Stimulated activated naive CD8-positive, alpha-beta T cell treated with anti-CD3 and anti-CD28 coated beads, Interleukin-15, Interleukin-2, amounts not matched to agents 100 U/mL and 50 U/mL, for 24 hours (primary cell): ENCODE data around the gene CACNB4.
"Not testable (repeated sequence)": the region's sequence is repeated elsewhere in the genome, so short reads cannot be mapped to it uniquely, and the experiment has no call there.

Experiments used
- ATAC-seq: fragments of 150-1000 bp; cut with Tn5 transposase; one replicate; pipeline ENCODE4 v1.10.0; 2021
- DNase-seq: peaks from one replicate; pipeline ENCODE4 v3.0.0; 2021

The CACNB4 gene

GRCh38 chr2:151942540-151943205, 156.2 kb downstream of the CACNB4 start:
- DNase-seq, ATAC-seq: not testable (repeated sequence)

- ATAC-seq (no peak), DNase-seq (no peak)
Measured at GRCh38 chr2:151937966-151938365, 160.9 kb downstream of the CACNB4 start.

- ATAC-seq (no peak), DNase-seq (no peak)
Measured at GRCh38 chr2:151936626-151937025, 162.2 kb downstream of the CACNB4 start.

GRCh38 chr2:151933266-151933804, 165.5 kb downstream of the CACNB4 start:
- no peak for DNase-seq
- no peak for ATAC-seq

GRCh38 chr2:151931756-151932155, 167.1 kb downstream of the CACNB4 start:
- ATAC-seq (no peak), DNase-seq (no peak)

- DNase-seq (no peak), ATAC-seq (no peak)
Measured at GRCh38 chr2:151931030-151931611, 167.7 kb downstream of the CACNB4 start.

GRCh38 chr2:151930042-151930441, 168.8 kb downstream of the CACNB4 start:
- no peak for DNase-seq
- ATAC-seq = no peak

- ATAC-seq = no peak
- DNase-seq = no peak
Measured at GRCh38 chr2:151928380-151928779, 170.5 kb downstream of the CACNB4 start.

GRCh38 chr2:151927501-151928221, 171.2 kb downstream of the CACNB4 start:
- no peak for ATAC-seq
- DNase-seq = no peak

DNA sequence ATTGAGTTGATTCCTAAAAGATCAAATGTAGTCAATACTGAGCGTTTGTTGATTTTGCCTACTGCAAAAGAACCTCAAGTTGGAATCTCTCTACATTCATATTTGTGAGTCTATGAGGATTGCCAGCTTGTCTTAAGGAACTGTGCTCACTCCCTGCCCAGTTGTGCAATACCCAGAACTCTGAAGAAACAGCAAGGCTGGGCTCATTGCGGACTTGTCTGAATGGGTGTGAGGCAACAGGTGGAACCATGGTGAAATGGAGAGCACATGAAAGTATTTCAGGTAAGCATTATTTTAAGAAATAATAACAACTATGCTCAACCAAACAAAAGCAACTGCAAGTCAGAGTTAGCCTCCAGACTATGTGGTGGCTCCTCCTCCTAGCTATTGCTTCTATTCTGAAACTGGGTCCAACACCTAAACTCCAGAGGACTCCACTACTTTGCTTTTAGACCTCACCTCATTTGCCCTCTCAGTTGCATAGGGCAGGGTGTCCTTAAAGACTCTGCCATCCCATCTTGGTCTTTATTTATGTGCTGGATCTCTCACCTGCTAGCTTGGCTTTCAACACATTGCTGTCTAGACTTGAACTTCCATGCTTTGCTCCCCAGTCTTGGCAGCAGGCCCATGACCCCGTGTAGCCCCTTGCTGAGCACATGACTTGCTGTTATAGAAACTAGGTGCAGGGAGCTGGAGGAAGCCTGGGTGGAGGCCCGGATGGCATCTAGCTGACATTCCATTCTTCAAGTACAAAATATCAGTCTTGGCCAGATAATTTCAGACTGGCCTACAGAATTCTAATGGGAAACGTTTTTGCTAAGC, 175.8 kb downstream of the CACNB4 start:
- no peak for DNase-seq
- ATAC-seq = no peak

DNA sequence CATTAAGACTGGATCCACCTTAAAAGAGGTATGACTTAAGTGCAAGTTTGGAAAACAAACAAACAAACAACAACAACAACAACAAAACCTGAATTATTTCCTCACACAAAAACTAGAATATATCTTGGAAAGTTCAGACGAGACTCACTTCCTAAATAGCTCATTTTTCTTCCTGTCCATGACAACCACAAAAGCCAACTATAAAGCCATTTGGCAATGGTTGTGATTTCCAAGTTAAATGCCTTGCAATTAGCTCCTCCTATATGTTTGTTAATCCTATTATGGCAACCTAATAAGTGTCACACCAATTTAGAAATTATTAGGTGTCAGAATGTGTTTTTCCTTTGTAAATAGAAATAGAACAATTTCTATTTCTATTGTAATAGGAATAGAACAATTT, 179.1 kb downstream of the CACNB4 start:
- ATAC-seq (no peak), DNase-seq (no peak)

DNA sequence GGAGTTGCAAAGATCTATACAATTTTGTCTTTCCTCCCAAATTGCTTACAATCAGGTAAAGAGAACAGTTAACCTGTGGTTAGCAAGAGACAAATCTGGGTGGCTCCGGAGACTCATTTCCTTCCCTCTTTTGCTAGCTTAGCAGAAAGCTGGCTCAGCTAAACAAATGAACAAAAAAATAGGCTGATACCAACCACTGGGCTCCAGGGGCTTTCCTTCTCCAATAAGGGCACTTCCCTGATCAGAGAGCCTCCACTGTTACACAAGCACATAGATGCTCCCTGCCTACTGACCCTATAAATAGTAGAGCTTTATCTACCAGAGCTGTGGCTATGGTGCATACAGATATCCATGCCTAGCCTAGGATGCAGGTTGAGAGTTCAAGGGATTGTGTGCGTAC, 180.5 kb downstream of the CACNB4 start:
- no peak for DNase-seq
- no peak for ATAC-seq

DNA sequence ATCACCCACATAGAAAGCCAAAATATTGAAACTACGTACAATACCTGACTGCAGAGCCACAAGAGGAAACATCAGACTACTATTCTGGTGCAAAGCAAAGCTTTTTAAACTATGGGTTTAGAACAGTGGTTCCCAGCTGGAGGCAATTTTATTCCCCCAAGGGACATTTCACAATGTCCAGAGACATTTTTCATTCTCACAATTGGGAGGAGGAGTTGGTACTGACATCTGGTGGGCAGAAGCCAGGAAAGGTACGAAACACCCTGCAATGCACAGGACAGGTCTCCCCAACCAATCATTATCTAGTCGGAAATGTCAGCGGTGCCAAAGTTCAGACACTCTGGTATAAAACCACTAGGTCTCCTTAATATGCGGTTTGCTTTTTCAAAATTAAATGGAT, 182.2 kb downstream of the CACNB4 start:
- ATAC-seq (no peak), DNase-seq (no peak)

- ATAC-seq, DNase-seq: not testable (repeated sequence)
Measured at GRCh38 chr2:151915629-151916025, 183.2 kb downstream of the CACNB4 start.

DNA sequence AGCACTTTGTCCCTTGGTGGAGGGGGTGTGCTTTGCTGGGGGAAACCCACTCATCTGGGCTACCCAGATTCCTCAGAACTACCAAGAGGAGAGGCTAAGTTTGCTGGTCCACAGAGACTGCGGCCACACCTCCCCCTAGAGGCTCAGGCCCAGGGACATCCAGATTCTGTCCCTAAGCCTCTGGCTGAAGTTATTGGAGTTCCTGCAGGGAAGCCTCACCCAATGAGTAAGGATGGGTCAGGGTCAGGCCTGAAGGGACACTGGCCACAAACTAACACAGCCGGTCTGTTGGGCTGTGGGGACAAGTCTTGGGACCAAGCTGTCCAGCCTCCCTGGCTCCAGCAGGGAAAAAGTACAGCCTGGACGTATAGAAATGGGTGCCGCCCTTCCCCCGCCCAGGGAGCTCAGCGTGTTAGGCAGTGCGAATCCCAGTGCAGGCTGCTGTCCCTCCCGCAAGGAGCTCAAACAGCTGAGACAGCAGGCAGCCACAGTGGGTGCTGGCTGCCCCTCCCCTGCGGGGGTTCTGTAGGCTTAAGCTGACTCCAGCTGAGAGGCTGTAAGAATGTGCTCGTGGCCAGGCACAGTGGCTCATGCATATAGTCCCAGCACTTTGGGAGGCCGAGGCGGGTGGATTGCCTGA, 183.7 kb downstream of the CACNB4 start:
- DNase-seq (no peak), ATAC-seq (no peak)

GRCh38 chr2:151908204-151908882, 190.5 kb downstream of the CACNB4 start:
- ATAC-seq (no peak), DNase-seq (no peak)

GRCh38 chr2:151907286-151908203, 191.3 kb downstream of the CACNB4 start:
- ATAC-seq (no peak), DNase-seq (no peak)

GRCh38 chr2:151906633-151906998, 192.2 kb downstream of the CACNB4 start:
- DNase-seq (no peak), ATAC-seq (no peak)

DNA sequence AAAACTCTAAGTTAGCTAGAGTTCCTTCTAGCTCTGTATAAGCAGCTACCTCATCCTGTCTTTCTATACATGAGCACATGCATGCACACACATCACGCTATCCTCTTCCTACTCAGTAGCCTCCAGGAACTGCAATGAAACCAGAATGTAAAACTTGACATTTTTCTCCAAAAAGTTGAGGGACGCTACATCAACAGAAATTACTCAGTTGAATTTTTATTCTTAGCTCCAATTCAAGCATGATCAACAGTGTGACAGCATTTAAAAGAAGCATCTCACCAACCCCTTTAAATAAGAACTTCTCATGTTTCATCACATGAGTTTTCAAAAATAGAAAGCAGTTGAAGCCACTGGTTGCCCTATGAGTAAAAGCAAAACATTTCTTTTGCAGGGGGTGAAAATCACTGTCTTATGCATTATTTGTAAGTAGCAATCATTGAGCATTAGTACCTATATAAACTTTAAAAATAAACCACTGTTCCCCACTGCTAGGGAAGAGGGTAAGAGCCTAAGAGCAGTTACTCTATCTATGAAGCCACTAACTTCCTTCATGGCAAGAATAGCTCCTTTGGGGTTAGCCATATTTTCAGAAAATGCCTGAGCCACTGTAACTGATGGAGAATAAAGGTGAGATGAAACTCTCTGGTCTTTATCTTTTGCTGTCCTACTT, 192.7 kb downstream of the CACNB4 start:
- no peak for ATAC-seq
- no peak for DNase-seq

- DNase-seq (no peak), ATAC-seq (no peak)
Measured at GRCh38 chr2:151904807-151905206, 194.0 kb downstream of the CACNB4 start.
